Fibroblast of the aortic adventitia (primary cell): Measurements from ENCODE around the gene MUC2. TPM values are rescaled to one million over a fixed set of nuclear protein-coding genes. Genes with fewer than 3 reads are reported as not detected.

Source experiments
- DNase-seq: peaks from one replicate; pipeline ENCODE4 v3.0.0-alpha.2; 2010; ENCODE audit warnings: low read depth
- H3K4me3 ChIP-seq: 2 replicates; pipeline ENCODE4 v1.5.1; 2011; ENCODE audit warnings: low read depth, mild to moderate bottlenecking, control low read depth, low read length, moderate library complexity
- CTCF ChIP-seq: IDR thresholded peaks from 2 replicates; pipeline ENCODE4 v1.5.1; 2011; ENCODE audit warnings: mild to moderate bottlenecking, low read length, control low read depth, inconsistent platforms; ENCODE audit not compliant: insufficient read depth
- total RNA-seq: library from RNA; depleted of rRNA; stranded (reverse); fragments of >200 nt; gene quantifications from 2 replicates; pipeline ENCODE4 v1.2.3, GENCODE V29; 2012; ENCODE audit warnings: low replicate concordance

MUC2 gene
- total RNA-seq, 1 donor, result not detected

- TF ChIP-seq CTCF, result no peak
Measured at GRCh38 chr11:1041149-1041467, 33.6 kb upstream of the MUC2 start.

GRCh38 chr11:1041471-1041870, 33.2 kb upstream of the MUC2 start:
- no peak overlapping the region for H3K4me3 ChIP-seq
- TF ChIP-seq CTCF, result no peak
- no peak for DNase-seq

More at GRCh38 chr11:1041149-1041467, 33.6 kb upstream of the MUC2 start:
- no peak overlapping the region for H3K4me3 ChIP-seq
- no peak for DNase-seq

GRCh38 chr11:1041936-1042608, 32.6 kb upstream of the MUC2 start:
- no peak overlapping the region for H3K4me3 ChIP-seq
- TF ChIP-seq CTCF, result no peak
- peak; percentile 37 for DNase-seq

DNA sequence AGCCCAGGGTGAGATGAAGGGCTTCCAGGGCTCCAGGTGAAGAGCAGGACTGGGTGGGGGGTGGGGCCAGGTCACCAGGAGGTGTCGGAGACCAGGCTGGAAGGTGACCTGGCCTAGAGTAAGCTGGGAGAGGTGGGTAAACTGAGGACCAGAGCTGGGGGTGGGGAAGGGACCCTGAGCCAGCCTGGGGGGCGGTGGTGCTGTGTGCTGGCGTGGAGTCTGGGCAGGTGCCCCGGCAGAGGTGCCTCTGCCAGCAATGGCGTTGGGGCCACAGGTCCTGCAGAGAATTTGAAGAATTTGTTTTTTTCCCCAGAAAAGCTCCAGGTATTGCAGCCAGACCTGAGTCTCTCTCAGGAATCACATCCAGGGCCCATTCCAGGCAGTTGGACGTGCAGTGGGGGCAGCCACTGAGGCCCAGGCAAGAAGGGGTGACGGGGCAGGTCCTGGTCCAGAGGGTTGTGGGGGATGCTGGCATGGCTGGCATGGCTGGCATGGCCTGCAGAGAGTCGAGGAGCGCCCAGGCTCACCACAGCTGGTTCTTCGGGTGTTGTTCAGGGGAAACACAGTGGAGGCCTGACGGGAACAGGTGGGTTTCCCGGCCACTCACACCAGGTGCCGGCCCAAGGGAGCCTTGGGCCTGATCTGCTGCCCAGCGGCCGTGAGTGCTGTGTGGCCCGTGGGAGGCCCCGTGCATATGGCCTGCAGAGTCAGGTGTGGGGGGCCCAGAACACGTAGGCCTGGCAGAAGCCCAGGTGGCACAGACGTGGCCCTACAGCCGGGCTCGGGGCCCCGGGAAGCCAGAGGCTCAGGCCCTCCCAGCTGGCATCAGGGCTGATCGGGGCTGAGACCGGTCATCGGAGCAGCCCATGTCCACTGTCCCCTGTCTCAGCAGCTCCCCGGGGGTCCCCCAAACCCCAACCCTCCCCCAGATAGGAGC, 31.8 kb upstream of the MUC2 start:
- no peak for DNase-seq
- H3K4me3 ChIP-seq, result no peak overlapping the region
- no peak for TF ChIP-seq CTCF

GRCh38 chr11:1043563-1044096, 31.0 kb upstream of the MUC2 start:
- DNase-seq, result no peak
- no peak for TF ChIP-seq CTCF
- no peak overlapping the region for H3K4me3 ChIP-seq

- TF ChIP-seq CTCF, result no peak
- no peak for DNase-seq
- no peak overlapping the region for H3K4me3 ChIP-seq
Measured at GRCh38 chr11:1044160-1044559, 30.5 kb upstream of the MUC2 start.
